Breast epithelium (tissue), 4 donors: ENCODE results near the gene EIF4G3. TPM values are rescaled to one million over a fixed set of nuclear protein-coding genes. Genes with fewer than 3 reads are reported as not detected.
"Not testable (repeated sequence)": the region's sequence is repeated elsewhere in the genome, so short reads cannot be mapped to it uniquely, and the experiment has no call there.

Experiments used
- DNase-seq, 2 donors: peaks; one replicate each; pipeline ENCODE4 v3.0.0-alpha.2; 2019; ENCODE audit warnings: low spot score in 2 of 2
- H3K27ac ChIP-seq, 2 donors: fragments of 200-600 bp; sonication (generic) in 1 of 2; one replicate each; pipeline ENCODE4 v1.5.1; 2016 to 2019; ENCODE audit warnings: mild to moderate bottlenecking in 1 of 2
- H3K27me3 ChIP-seq, 2 donors: fragments of 200-600 bp; sonication (generic) in 1 of 2; one replicate each; pipeline versions ENCODE4 v1.5.1 to v1.6.0; 2017 to 2019; ENCODE audit warnings: control low read depth in 1 of 2, mild to moderate bottlenecking in 1 of 2
- H3K36me3 ChIP-seq: fragments of 200-600 bp; one replicate; pipeline ENCODE4 v1.5.1; 2019
- H3K4me1 ChIP-seq, 2 donors: fragments of 200-600 bp; sonication (generic); one replicate each; pipeline ENCODE4 v1.5.1; 2016 to 2019; ENCODE audit warnings: control low read depth in 1 of 2
- H3K4me3 ChIP-seq, 3 donors: fragments of 200-600 bp; sonication (generic); 1 replicate in 2 of 3; 2 replicates in 1 of 3; pipeline ENCODE4 v1.5.1; 2016 to 2019; ENCODE audit warnings: mild to moderate bottlenecking in 3 of 3, moderate library complexity in 2 of 3
- H3K9me3 ChIP-seq, 2 donors: fragments of 200-600 bp; sonication (generic) in 1 of 2; one replicate each; pipeline ENCODE4 v1.5.1; 2016 to 2019; ENCODE audit warnings: control low read depth in 1 of 2
- POLR2A ChIP-seq: fragments of 450-650 bp; IDR thresholded peaks from one replicate; pipeline ENCODE4 v1.6.1; 2016; ENCODE audit warnings: antibody characterized with exemption, mild to moderate bottlenecking, moderate library complexity
- POLR2AphosphoS5 ChIP-seq, 3 donors: sonication (generic); formaldehyde crosslinking; IDR thresholded peaks; one replicate each; pipeline ENCODE4 v1.6.1; 2017; ENCODE audit warnings: antibody characterized with exemption in 3 of 3
- intact Hi-C: fragments of 100-400 bp; cut with DNase I; formaldehyde crosslinking; loops from one replicate; pipeline ENCODE4 v1.15.1; 2023; ENCODE audit warnings: low total_unique reads
- total RNA-seq, 3 donors: library from RNA; depleted of rRNA; stranded (reverse); fragments of >200 nt; gene quantifications; one replicate each; pipeline ENCODE4 v1.1.0, GENCODE V29; 2016
- TF ChIP-seq, protein P1 (sequence below), 3 donors: fragments of 450-650 bp; IDR thresholded peaks; one replicate each; pipeline ENCODE4 v1.5.1; 2016 to 2017; ENCODE audit warnings: antibody characterized with exemption in 3 of 3, mild to moderate bottlenecking in 3 of 3, moderate library complexity in 3 of 3

The EIF4G3 gene
- total RNA-seq, 3 donors from 2014 or later, result 37.8 to 52.4 (median 50.8) TPM

DNA sequence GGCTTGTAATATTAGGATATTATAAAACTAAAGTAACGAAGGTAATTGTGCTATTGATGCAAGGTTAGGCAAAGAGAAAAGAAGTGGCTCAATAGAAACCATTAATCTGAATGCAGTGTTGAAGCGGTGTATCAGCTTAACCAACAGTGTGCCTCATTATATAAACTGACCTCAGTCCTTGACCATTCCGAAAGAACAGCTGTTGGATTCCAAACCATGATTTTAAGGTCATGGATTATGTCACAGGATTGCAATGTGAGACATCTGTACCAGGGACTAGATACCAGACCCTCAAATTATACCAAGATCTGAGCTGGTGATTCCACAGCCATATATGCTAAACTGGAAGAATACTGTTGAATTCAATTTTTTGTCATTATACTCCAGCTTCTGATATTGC, 255.4 kb downstream of the EIF4G3 start:
- Histone ChIP-seq H3K9me3 (no peaks in the 10 kb centered on the region), H3K36me3 (no peaks in the 10 kb centered on the region), H3K27ac (no peak overlapping the region), H3K27me3 (no peaks in the 10 kb centered on the region), H3K4me1 (no peaks in the 10 kb centered on the region), H3K4me3 (no peak overlapping the region)
- no peak for TF ChIP-seq POLR2AphosphoS5 (IDR thresholded peaks at IDR 0.05)
- TF ChIP-seq, protein P1, sequence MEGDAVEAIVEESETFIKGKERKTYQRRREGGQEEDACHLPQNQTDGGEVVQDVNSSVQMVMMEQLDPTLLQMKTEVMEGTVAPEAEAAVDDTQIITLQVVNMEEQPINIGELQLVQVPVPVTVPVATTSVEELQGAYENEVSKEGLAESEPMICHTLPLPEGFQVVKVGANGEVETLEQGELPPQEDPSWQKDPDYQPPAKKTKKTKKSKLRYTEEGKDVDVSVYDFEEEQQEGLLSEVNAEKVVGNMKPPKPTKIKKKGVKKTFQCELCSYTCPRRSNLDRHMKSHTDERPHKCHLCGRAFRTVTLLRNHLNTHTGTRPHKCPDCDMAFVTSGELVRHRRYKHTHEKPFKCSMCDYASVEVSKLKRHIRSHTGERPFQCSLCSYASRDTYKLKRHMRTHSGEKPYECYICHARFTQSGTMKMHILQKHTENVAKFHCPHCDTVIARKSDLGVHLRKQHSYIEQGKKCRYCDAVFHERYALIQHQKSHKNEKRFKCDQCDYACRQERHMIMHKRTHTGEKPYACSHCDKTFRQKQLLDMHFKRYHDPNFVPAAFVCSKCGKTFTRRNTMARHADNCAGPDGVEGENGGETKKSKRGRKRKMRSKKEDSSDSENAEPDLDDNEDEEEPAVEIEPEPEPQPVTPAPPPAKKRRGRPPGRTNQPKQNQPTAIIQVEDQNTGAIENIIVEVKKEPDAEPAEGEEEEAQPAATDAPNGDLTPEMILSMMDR (IDR thresholded peaks at IDR 0.05), result no peak
- TF ChIP-seq POLR2A, result no peak
- no peak for DNase-seq
- intact Hi-C loops, result no loop called here

- Histone ChIP-seq H3K9me3 (no peaks in the 10 kb centered on the region), H3K27me3 (no peaks in the 10 kb centered on the region), H3K36me3 (no peaks in the 10 kb centered on the region), H3K4me1 (no peaks in the 10 kb centered on the region), H3K27ac (no peak overlapping the region), H3K4me3 (no peak overlapping the region)
- TF ChIP-seq, protein P1 (IDR thresholded peaks at IDR 0.05), result no peak
- TF ChIP-seq POLR2A, result no peak
- TF ChIP-seq POLR2AphosphoS5 (IDR thresholded peaks at IDR 0.05), result no peak
- DNase-seq, result no peak
- intact Hi-C loops, result no loop called here
Observed at GRCh38 chr1:20913242-20913641, 263.5 kb downstream of the EIF4G3 start.

DNA sequence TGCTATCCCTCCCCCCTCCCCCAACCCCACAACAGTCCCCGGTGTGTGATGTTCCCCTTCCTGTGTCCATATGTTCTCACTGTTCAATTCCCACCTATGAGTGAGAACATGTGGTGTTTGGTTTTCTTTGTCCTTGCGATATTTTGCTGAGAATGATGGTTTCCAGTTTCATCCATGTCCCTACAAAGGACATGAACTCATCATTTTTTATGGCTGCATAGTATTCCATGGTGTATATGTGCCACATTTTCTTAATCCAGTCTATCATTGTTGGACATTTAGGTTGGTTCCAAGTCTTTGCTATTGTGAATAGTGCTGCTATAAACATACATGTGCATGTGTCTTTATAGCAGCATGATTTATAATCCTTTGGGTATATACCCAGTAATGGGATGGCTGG, 269.2 kb downstream of the EIF4G3 start:
- H3K9me3 ChIP-seq, H3K4me1 ChIP-seq, DNase-seq, H3K27ac ChIP-seq, H3K27me3 ChIP-seq, H3K4me3 ChIP-seq, intact Hi-C loops, H3K36me3 ChIP-seq: not testable (repeated sequence)

- no peak for DNase-seq
- H3K9me3 ChIP-seq, result no peaks in the 10 kb centered on the region
- intact Hi-C loops, result no loop called here
- H3K36me3 ChIP-seq, result no peaks in the 10 kb centered on the region
- no peak overlapping the region for H3K4me3 ChIP-seq
- no peaks in the 10 kb centered on the region for H3K4me1 ChIP-seq
- no peak overlapping the region for H3K27ac ChIP-seq
- TF ChIP-seq POLR2AphosphoS5 (IDR thresholded peaks at IDR 0.05) (no peak), POLR2A (no peak)
- TF ChIP-seq, protein P1 (IDR thresholded peaks at IDR 0.05), result no peak
- H3K27me3 ChIP-seq, result no peaks in the 10 kb centered on the region
Observed at GRCh38 chr1:20903437-20903836, 273.3 kb downstream of the EIF4G3 start.

DNA sequence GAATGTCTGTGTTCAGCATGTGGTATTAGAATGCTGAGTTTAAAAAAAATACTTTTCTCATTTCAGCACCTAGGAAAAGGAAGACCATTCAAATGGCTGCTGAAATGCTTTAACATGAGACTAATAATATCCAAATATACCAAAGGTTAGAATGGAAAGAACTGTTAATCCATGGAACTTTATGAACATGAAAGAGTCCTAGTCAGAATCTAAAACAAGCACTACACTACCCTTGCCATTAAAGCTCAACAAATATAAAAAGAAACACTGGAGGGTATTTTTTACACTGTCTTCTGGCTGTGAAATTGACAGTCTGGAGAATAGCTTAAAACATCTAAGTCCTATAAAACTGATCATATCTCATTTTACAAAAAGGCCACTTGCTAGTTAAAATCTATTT, 276.6 kb downstream of the EIF4G3 start:
- TF ChIP-seq POLR2A (no peak), POLR2AphosphoS5 (IDR thresholded peaks at IDR 0.05) (no peak)
- TF ChIP-seq, protein P1 (IDR thresholded peaks at IDR 0.05), result no peak
- intact Hi-C loops, result no loop called here
- Histone ChIP-seq H3K36me3 (no peaks in the 10 kb centered on the region), H3K9me3 (no peaks in the 10 kb centered on the region), H3K4me3 (no peak overlapping the region), H3K27ac (no peak overlapping the region), H3K4me1 (no peaks in the 10 kb centered on the region), H3K27me3 (no peaks in the 10 kb centered on the region)
- DNase-seq, result no peak
